Dermis blood vessel endothelial cell (primary cell): ENCODE data around the gene TEC. TPM values are rescaled to one million over a fixed set of nuclear protein-coding genes. Genes with fewer than 3 reads are reported as not detected.

Experiments used
- DNase-seq: peaks from one replicate; pipeline ENCODE4 v3.0.0; 2010
- total RNA-seq: library from RNA; depleted of rRNA; stranded (reverse); fragments of >200 nt; gene quantifications from 2 replicates; pipeline ENCODE4 v1.2.3, GENCODE V29; 2014

Gene TEC
- total RNA-seq, 1 donor from 2014 or later, result 1.7 TPM

GRCh38 chr4:48116582-48116981 lies 153.1 kb downstream of the TEC start:
- DNase-seq, result no peak

GRCh38 chr4:48114412-48114811 lies 155.2 kb downstream of the TEC start:
- DNase-seq, result no peak

GRCh38 chr4:48112017-48112667 lies 157.5 kb downstream of the TEC start:
- DNase-seq, result no peak

GRCh38 chr4:48110452-48110978 lies 159.1 kb downstream of the TEC start:
- DNase-seq, result no peak

- peak; percentile 69 for DNase-seq
Observed at GRCh38 chr4:48109413-48110263, 160.0 kb downstream of the TEC start.

GRCh38 chr4:48108309-48109073 lies 161.1 kb downstream of the TEC start:
- no peak for DNase-seq

GRCh38 chr4:48105230-48105629 lies 164.4 kb downstream of the TEC start:
- DNase-seq, result no peak

- DNase-seq, result no peak
Observed at GRCh38 chr4:48103483-48104139, 166.0 kb downstream of the TEC start.

GRCh38 chr4:48102303-48102702 lies 167.3 kb downstream of the TEC start:
- no peak for DNase-seq

GRCh38 chr4:48100256-48100655 lies 169.4 kb downstream of the TEC start:
- DNase-seq, result no peak

GRCh38 chr4:48095441-48095840 lies 174.2 kb downstream of the TEC start:
- DNase-seq, result no peak

GRCh38 chr4:48093991-48094416 lies 175.6 kb downstream of the TEC start:
- peak; percentile 87 for DNase-seq

- no peak for DNase-seq
Observed at GRCh38 chr4:48090621-48091020, 179.0 kb downstream of the TEC start.

- no peak for DNase-seq
Observed at GRCh38 chr4:48085821-48086589, 183.6 kb downstream of the TEC start.

Other genes with a start within 250 kb of the TEC start
- 0.17 and 0.23 TPM in 2 replicates for gene TXK, start 135.6 kb downstream of the TEC start, total RNA-seq
- gene SLAIN2, start 71.7 kb upstream of the TEC start, total RNA-seq, result 19.9 and 22.7 TPM in 2 replicates
- gene SLC10A4, start 213.5 kb upstream of the TEC start, total RNA-seq, result 0.05 TPM in 1 of 2 replicates, not detected in the other
- not detected in 2 replicates for gene ZAR1, start 220.4 kb upstream of the TEC start, total RNA-seq